T-helper 17 cell (primary cell): ENCODE data around the gene LRRC41. TPM values are rescaled to one million over a fixed set of nuclear protein-coding genes. Genes with fewer than 3 reads are reported as not detected.
"Not testable (repeated sequence)": the region's sequence is repeated elsewhere in the genome, so short reads cannot be mapped to it uniquely, and the experiment has no call there.

Experiments
- ATAC-seq: fragments of 150-1000 bp; cut with Tn5 transposase; 2 replicates; pipeline ENCODE4 v1.10.0; 2021; ENCODE audit warnings: mild to moderate bottlenecking, moderate library complexity
- DNase-seq, 3 donors: peaks; one replicate each; pipeline versions ENCODE4 v3.0.0 to v3.0.0-alpha.2; 2020 to 2021
- H3K9me3 ChIP-seq: one replicate; pipeline ENCODE4 v1.7.0; 2013; ENCODE audit warnings: low read length, mild to moderate bottlenecking; ENCODE audit not compliant: control insufficient read depth, poor library complexity, severe bottlenecking
- H3K27ac Mint-ChIP-seq: one replicate; pipeline ENCODE4 v1.8.0; 2022; ENCODE audit warnings: mild to moderate bottlenecking, moderate library complexity, mixed read lengths
- H3K27me3 Mint-ChIP-seq: one replicate; pipeline ENCODE4 v1.8.0; 2022; ENCODE audit warnings: mixed read lengths
- H3K36me3 Mint-ChIP-seq: one replicate; pipeline ENCODE4 v1.8.0; 2022; ENCODE audit warnings: low read depth, mixed read lengths
- H3K4me1 Mint-ChIP-seq: one replicate; pipeline ENCODE4 v1.8.0; 2022; ENCODE audit warnings: mild to moderate bottlenecking, mixed read lengths
- H3K4me3 Mint-ChIP-seq: one replicate; pipeline ENCODE4 v1.8.0; 2022; ENCODE audit warnings: mild to moderate bottlenecking, moderate library complexity, mixed read lengths
- total RNA-seq, 4 donors: library from RNA in 2 of 4; stranded (reverse) in 2 of 4; gene quantifications; one replicate each; pipeline ENCODE4 v1.2.3 and lab custom pipeline; 2022 to 2026

LRRC41 gene
- total RNA-seq, 2 donors from 2014 or later = 30.0 to 30.1 TPM

DNA sequence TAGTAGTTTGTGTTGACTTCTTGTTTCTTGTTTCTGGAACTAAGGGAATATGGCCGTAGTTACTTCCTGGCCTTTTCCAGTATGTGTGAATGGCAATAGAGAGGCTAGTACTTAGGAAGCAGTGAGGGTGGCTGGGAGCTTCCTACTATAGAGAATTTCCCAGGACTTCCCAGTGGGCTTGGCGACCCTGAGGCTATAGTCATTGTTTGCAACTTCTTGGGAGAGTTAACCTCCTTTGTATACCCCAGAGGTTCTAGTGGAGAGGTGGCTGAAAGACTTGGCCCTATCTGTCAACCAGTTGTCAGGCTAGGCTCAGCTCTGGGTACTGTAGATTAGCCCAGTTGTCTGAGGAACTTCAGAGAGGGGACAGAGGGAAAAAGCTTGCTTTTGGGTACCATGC lies 40.3 kb downstream of the LRRC41 start:
- peak overlapping the region; percentile 27 for H3K27ac Mint-ChIP-seq
- H3K4me3 Mint-ChIP-seq = no peak overlapping the region
- peaks cover 2% of the 10 kb centered on the region for H3K4me1 Mint-ChIP-seq
- no peaks in the 10 kb centered on the region for H3K36me3 Mint-ChIP-seq
- no peak for ATAC-seq
- no peaks in the 10 kb centered on the region for H3K27me3 Mint-ChIP-seq
- DNase-seq = no peak
- no peaks in the 10 kb centered on the region for H3K9me3 ChIP-seq

DNA sequence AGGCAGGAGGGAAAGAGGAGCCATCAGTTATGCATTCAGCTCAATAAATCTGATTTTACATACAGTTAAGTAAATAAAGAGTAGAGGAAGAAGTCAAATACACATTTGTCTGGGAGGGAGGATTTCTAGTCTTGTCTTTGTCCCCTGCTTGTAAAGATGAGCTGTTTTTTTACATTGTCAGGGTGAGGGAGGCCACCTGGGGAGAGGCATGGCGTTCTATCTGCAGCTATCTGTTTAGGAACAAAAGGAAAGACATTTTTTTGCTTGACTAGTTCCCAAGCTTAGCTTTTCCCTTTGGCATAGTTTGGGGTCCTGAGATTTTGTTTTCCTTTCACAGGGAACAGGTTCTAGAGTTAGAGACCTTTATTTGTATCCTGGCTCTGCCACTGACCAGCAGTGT lies 40.9 kb downstream of the LRRC41 start:
- H3K9me3 ChIP-seq = no peaks in the 10 kb centered on the region
- H3K27me3 Mint-ChIP-seq = no peaks in the 10 kb centered on the region
- H3K4me1 Mint-ChIP-seq = peaks cover 2% of the 10 kb centered on the region
- no peak overlapping the region for H3K4me3 Mint-ChIP-seq
- no peaks in the 10 kb centered on the region for H3K36me3 Mint-ChIP-seq
- H3K27ac Mint-ChIP-seq = no peak overlapping the region
- no peak for DNase-seq
- ATAC-seq = no peak

DNA sequence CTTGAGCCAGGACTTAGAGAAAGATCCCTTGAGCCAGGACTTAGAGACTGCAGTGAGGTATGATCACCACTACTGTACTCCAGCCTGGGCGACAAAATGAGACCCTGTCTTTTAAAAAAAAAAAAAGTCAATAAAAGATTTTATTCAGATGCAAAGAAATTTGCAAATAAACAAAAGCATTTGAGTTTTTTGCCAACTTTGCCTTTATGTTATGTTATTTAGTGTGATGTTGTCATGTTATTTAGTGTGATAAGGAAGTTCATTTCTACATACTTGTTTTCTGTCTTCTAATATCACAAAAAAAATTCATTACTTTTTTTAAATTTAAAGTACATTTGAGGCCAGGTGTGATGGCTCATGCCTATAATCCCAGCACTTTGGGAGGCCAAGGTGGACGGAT lies 46.9 kb downstream of the LRRC41 start:
- H3K9me3 ChIP-seq = no peaks in the 10 kb centered on the region
- H3K4me1 Mint-ChIP-seq = peaks cover 6% of the 10 kb centered on the region
- H3K36me3 Mint-ChIP-seq = no peaks in the 10 kb centered on the region
- ATAC-seq (no peak), DNase-seq (no peak)
- no peaks in the 10 kb centered on the region for H3K27me3 Mint-ChIP-seq
- no peak overlapping the region for H3K4me3 Mint-ChIP-seq
- no peak overlapping the region for H3K27ac Mint-ChIP-seq

DNA sequence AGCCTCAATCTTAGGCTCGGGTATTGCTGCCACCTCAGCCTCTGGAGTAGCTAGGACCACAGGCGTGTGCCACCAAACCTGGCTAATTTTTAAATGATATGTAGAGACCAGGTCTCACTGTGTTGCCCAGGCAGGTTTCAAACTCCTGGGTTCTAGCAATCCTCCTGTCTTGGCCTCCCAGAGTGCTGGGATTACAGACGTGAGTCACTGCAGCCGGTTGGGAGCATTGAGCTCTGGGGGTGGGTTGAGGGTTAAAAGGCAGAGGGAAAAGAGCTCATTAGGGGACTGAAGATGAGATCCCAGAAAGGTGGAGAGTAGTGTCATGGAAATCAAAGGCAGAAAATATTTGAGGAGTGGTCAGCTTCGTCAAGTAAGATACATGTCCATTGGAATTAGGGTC lies 48.7 kb downstream of the LRRC41 start:
- no peaks in the 10 kb centered on the region for H3K9me3 ChIP-seq
- Mint-ChIP-seq H3K4me1 (peaks cover 4% of the 10 kb centered on the region), H3K27ac (no peak overlapping the region), H3K4me3 (no peak overlapping the region), H3K27me3 (no peaks in the 10 kb centered on the region), H3K36me3 (no peaks in the 10 kb centered on the region)
- DNase-seq (no peak), ATAC-seq (no peak)

DNA sequence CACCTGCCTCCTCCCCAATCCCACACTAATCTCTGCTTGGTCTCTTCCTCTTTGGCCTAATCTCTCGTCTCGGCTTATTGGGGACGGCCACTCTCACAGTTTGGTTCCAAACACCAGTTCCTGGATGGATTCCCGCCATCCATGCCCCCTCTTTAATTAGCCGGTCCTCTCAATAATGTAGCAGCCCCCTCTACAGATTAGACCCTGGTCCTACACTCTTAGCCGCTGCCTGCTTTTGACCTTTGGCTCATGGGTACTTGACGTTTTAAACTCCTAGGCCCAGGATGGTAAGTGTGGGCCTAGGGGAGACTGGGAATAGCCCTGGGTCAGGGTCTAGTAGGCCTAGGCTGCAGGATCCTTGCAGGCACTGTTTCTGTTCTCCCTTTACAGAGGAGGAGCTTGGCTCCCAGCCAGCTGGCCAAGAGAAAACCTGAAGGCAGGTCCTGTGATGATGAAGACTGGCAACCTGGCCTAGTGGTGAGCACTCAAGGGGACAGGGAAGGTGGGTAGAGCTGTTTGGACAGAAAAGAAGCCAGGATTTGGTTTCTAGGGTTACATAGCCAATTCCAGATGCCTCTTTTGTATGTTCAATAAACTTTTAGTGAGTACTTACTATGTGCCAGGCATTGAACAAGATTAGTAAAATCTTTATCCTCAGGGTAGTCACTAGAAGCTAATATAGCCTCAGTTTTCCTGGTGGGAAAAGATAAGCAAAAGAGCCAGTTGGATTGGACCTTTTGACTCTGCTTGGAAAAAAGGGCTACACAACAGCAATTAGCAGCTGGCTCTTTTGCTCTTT lies 55.1 kb downstream of the LRRC41 start:
- Mint-ChIP-seq H3K27ac (peak overlapping the region; percentile 68), H3K36me3 (no peaks in the 10 kb centered on the region), H3K27me3 (no peaks in the 10 kb centered on the region), H3K4me1 (peaks cover 15% of the 10 kb centered on the region), H3K4me3 (peak overlapping the region; percentile 90)
- ATAC-seq (no peak), DNase-seq (no peak)
- no peaks in the 10 kb centered on the region for H3K9me3 ChIP-seq

DNA sequence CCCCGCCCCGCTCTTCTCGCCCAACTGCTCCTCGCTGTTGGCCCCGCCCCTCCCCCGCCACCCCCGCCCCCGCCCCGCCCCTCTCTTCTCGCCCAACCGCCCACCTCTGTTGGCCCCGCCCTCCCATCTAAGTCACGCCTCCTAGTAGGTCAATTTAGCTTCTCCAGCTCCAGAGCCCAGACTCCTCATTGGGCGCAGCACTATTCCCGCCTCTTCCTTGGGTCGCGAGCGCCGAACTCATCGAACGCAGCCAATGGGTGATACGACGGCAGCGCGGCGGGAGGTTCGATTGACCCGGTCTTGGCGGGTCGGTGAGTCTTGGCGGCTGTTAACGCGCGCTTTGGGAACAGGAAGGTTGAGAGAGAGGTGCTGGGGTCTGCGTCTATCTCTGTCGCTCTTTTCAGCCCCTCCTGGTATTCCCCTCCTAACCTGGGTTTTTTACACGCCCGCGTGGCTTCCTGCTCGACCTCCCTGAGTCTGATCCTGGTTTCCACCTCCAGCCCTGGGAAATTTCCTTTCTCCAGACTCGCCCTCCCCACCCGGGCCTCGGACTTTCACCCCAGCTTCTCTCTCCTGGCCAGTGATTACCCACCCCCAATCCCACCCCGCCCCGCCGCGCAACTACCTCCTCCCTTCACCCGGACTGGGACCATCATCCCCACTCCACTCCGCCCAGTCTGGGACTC lies 55.8 kb downstream of the LRRC41 start, which contains the start of gene RAD54L:
Gene RAD54L, plus strand, starts transcription at position 328 of the 686 bp plus-strand sequence. CDS start 643 bp downstream, outside the sequence.
- H3K4me1 Mint-ChIP-seq = peaks cover 15% of the 10 kb centered on the region

DNA sequence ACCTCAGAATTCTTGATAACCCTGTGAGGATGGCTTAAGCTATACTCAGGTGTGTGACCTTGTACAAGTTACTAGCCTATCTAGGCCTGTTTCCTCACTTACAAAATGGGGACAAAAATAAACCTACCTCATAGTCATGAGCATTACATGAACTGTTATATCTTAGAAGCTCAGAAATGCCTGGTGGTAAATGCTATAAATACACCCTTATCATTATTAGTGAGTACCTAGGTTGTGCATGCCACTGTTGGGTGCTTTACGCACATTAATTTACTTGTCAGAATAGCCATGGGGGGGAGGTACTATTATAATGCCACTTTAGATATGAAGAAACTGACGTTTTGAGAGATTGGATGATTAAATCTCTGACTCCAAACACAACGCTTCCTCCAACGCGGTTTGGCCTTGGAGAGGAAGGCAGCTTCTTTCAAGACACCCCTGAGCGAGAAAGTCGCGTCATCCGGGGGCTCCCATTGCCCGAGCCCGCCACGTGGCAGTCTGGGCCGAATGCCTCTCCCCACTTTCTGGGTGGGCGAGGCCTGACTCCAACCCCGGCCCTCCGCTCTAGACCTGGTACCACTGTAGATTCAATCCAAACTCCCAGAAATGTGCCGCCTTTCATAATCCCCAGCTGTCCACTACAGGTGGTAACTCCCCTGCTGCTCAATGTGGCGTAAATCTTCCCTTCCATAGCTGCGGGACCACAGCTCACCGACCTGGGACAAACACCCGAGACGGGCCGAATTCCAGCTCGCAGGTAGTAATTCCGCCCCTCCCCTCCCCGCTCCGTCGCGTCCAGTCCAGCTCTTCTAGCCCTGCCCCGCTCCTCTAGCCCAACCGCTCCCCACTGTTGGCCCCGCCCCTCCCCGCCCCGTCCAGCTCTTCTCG lies 56.6 kb downstream of the LRRC41 start:
- H3K27ac Mint-ChIP-seq = peak overlapping the region; percentile 68
- no peaks in the 10 kb centered on the region for H3K9me3 ChIP-seq
- H3K4me1 Mint-ChIP-seq = peaks cover 15% of the 10 kb centered on the region
- DNase-seq (peak in 2 of 3 donors; percentile 18 to 26), ATAC-seq (peak; percentile 2)
- H3K4me3 Mint-ChIP-seq = peak overlapping the region; percentile 90
- H3K27me3 Mint-ChIP-seq = no peaks in the 10 kb centered on the region
- H3K36me3 Mint-ChIP-seq = no peaks in the 10 kb centered on the region

More for the DNA sequence above, 55.8 kb downstream of the LRRC41 start, which contains the start of gene RAD54L:
- peak within 1 kb of the TSS; percentile 90 for H3K4me3 Mint-ChIP-seq
- no peaks in the 10 kb centered on the region for H3K9me3 ChIP-seq
- H3K27me3 Mint-ChIP-seq = no peaks in the 10 kb centered on the region
- no peaks in the 10 kb centered on the region for H3K36me3 Mint-ChIP-seq
- peak within 1 kb of the TSS; percentile 68 for H3K27ac Mint-ChIP-seq
- peak; percentile 99 for ATAC-seq
- DNase-seq = peak; percentile 89 to 94 (median 92)

DNA sequence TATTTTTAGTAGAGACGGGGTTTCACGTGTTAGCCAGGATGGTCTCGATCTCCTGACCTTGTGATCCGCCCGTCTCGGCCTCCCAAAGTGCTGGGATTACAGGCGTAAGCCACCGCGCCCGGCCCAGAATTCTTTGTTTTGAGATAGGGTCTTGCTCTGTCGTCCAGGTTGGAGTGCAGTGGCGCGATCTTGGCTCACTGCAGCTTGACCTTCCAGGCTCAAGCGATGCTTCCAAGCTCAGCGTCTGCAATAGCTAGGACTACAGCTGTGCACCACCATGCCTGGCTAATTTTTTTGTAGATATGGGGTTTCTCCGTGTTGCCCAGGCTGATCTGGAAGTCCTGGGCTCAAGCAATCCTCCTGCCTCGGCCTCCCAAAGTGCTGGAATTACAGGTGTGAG lies 57.3 kb downstream of the LRRC41 start:
- not testable (repeated sequence) for H3K36me3 Mint-ChIP-seq
- H3K27ac Mint-ChIP-seq = peak overlapping the region; percentile 68

DNA sequence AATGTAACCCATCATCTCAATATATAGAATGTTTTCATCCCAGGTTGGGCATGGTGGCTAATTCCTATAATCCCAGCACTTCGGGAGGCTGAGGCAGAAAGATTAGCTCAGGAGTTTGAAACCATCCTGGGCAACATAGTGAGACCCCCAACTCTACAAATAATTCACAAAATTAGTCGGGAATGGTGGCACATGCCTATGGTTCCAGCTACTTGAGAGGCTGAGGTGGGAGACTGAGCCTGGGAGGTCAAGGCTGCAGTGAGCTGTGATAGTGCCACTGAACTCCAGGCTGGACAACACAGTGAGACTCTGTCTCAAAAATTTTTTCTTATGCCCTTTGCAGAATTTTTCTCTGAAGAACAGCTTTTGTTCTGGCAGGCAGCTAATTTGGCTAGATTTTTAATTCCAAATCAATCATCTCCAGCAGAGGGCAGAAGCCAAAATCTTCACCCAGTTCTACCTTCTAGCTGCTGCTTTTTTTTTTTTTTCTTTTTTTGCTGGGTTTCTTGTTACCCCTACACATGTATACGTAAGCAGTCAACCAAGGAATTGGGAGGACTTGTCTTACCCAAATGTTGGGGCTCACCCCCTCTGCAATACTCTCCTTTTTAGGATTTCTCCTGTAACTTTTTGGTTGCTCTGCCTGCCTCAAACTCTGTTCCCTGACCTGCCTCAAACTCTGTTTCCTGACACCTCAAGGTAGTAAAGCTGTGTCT lies 58.6 kb downstream of the LRRC41 start:
- H3K4me1 Mint-ChIP-seq = peaks cover 15% of the 10 kb centered on the region
- no peak for DNase-seq
- no peaks in the 10 kb centered on the region for H3K27me3 Mint-ChIP-seq
- H3K36me3 Mint-ChIP-seq = no peaks in the 10 kb centered on the region
- no peaks in the 10 kb centered on the region for H3K9me3 ChIP-seq
- ATAC-seq = no peak
- no peak overlapping the region for H3K4me3 Mint-ChIP-seq
- no peak overlapping the region for H3K27ac Mint-ChIP-seq

More for the DNA sequence above, 57.3 kb downstream of the LRRC41 start:
- DNase-seq, H3K4me3 Mint-ChIP-seq, H3K9me3 ChIP-seq, ATAC-seq, H3K27me3 Mint-ChIP-seq: not testable (repeated sequence)
- peaks cover 15% of the 10 kb centered on the region for H3K4me1 Mint-ChIP-seq

DNA sequence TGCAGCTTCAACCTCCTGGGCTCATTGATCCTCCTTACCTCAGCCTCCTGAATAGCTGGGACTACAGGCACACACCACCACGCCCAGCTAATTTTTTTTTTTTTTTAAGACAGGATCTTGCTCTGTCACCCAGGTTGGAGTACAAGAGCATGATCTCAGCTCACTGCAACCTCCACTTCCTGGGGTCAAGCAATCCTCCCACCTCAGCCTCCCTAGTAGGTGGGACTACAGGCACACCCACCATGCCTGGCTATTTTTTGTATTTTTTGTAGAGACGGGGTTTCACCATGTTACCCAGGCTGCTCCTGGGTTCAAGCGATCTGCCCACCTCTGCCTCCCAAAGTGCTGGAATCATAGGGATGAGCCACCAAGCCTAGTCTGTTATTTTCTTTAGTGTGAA lies 59.6 kb downstream of the LRRC41 start:
- not testable (repeated sequence) for H3K36me3 Mint-ChIP-seq, H3K27ac Mint-ChIP-seq, H3K4me3 Mint-ChIP-seq, H3K27me3 Mint-ChIP-seq, H3K9me3 ChIP-seq, ATAC-seq, DNase-seq
- peaks cover 15% of the 10 kb centered on the region for H3K4me1 Mint-ChIP-seq

DNA sequence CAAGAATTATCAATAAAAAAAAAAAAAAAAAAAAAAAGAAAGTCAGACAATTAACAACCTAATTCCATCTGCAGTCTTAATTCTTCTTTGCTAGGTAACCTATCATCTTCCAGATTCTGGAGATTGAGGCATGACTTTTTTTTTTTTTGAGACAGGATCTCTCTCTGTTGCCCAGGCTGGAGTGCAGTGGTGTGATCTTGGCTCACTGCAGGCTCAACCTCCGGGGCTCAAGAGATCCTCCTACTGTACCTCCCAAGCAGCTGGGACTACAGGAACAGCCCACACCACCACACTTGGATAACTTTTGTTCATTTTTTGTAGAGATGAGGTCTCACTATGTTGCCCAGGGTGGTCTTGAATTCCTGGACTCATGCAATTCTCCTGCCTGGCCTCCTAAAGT lies 60.5 kb downstream of the LRRC41 start:
- Mint-ChIP-seq H3K27me3 (no peaks in the 10 kb centered on the region), H3K27ac (no peak overlapping the region), H3K4me3 (no peak overlapping the region), H3K36me3 (no peaks in the 10 kb centered on the region), H3K4me1 (peaks cover 13% of the 10 kb centered on the region)
- no peak for DNase-seq
- no peak for ATAC-seq
- no peaks in the 10 kb centered on the region for H3K9me3 ChIP-seq

DNA sequence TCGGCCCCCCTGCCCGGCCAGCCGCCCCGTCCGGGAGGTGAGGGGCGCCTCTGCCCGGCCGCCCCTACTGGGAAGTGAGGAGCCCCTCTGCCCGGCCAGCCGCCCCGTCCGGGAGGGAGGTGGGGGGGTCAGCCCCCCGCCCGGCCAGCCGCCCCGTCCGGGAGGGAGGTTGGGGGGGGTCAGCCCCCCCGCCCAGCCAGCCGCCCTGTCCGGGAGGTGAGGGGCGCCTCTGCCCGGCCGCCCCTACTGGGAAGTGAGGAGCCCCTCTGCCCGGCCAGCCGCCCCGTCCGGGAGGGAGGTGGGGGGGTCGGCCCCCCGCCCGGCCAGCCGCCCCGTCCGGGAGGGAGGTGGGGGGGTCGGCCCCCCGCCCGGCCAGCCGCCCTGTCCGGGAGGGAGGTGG lies 61.7 kb downstream of the LRRC41 start:
- not testable (repeated sequence) for H3K9me3 ChIP-seq, H3K27ac Mint-ChIP-seq, ATAC-seq, DNase-seq, H3K36me3 Mint-ChIP-seq, H3K27me3 Mint-ChIP-seq, H3K4me3 Mint-ChIP-seq, H3K4me1 Mint-ChIP-seq
